ENCODE measurements around the gene KCNMA1.

KCNMA1 gene

GRCh38 chr10:76864922-76865321 lies 772.7 kb downstream of the KCNMA1 start:
- no peak overlapping the region for H3K9ac ChIP-seq
- H3K9me3 ChIP-seq (ENCODE audit: control insufficient read depth, low read length), result no peaks in the 10 kb centered on the region
- TF ChIP-seq CTCF (IDR thresholded peaks at IDR 0.05), result no peak
- no peaks in the 10 kb centered on the region for H3K4me1 ChIP-seq
- no peak overlapping the region for H2AFZ ChIP-seq
- no peaks in the 10 kb centered on the region for H3K27me3 ChIP-seq (ENCODE audit: control insufficient read depth, insufficient read depth, low read length)
- no peaks in the 10 kb centered on the region for H3K36me3 ChIP-seq (ENCODE audit: control insufficient read depth, insufficient read depth, low read length)
- H3K4me2 ChIP-seq (ENCODE audit: low read length), result no peak overlapping the region
- no peaks in the 10 kb centered on the region for H3K79me2 ChIP-seq
- H3K27ac ChIP-seq, result no peak overlapping the region
- no peak overlapping the region for H3K4me3 ChIP-seq (ENCODE audit: low read depth, low read length)

DNA sequence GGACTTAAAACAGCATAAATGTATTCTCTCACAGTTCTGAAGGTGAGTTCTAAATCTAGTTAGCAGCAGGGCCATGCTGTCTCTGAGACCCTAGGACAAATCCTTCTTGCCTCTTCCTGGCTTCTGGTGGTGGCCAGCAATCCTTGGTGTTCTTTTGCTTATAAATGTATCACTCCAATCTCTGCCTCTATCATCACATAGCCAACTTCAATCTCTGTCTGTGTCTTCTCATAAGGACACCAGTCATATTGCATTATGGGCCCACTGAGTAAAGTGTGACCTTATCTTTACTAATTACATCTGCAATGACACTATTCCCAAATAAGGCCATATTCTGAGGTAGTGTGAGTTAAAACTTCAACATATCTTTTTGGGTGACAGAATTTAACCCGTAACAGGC lies 778.9 kb downstream of the KCNMA1 start:
- Histone ChIP-seq H3K4me1 (no peaks in the 10 kb centered on the region), H3K79me2 (no peaks in the 10 kb centered on the region), H3K27me3 (ENCODE audit: control insufficient read depth, insufficient read depth, low read length) (no peaks in the 10 kb centered on the region), H3K9me3 (ENCODE audit: control insufficient read depth, low read length) (no peaks in the 10 kb centered on the region), H3K9ac (no peak overlapping the region), H3K36me3 (ENCODE audit: control insufficient read depth, insufficient read depth, low read length) (no peaks in the 10 kb centered on the region), H3K4me3 (ENCODE audit: low read depth, low read length) (no peak overlapping the region), H2AFZ (no peak overlapping the region), H3K4me2 (ENCODE audit: low read length) (no peak overlapping the region), H3K27ac (no peak overlapping the region)
- TF ChIP-seq CTCF (IDR thresholded peaks at IDR 0.05), result no peak

DNA sequence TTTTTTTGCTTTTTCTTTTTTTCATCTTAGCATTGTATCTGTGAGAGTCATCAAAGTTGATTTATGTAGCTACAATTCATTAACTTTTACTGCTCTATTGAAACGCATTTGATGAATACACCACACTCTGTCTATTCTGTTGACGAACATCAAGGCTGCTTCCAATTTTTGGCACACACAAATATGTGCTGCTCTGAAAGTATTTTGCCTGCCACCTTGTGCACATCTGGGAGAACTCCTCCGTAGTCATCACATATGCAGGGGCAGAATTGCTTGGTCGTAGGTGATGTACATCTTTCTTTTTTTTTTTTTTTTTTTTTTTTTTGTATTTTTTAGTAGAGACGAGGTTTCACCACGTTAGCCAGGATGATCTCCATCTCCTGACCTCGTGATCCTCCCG lies 796.8 kb downstream of the KCNMA1 start:
- H3K36me3 ChIP-seq (ENCODE audit: control insufficient read depth, insufficient read depth, low read length), result no peaks in the 10 kb centered on the region
- no peaks in the 10 kb centered on the region for H3K27me3 ChIP-seq (ENCODE audit: control insufficient read depth, insufficient read depth, low read length)
- H2AFZ ChIP-seq, result no peak overlapping the region
- no peaks in the 10 kb centered on the region for H3K9me3 ChIP-seq (ENCODE audit: control insufficient read depth, low read length)
- H3K4me2 ChIP-seq (ENCODE audit: low read length), result no peak overlapping the region
- H3K4me1 ChIP-seq, result no peaks in the 10 kb centered on the region
- no peak overlapping the region for H3K9ac ChIP-seq
- no peaks in the 10 kb centered on the region for H3K79me2 ChIP-seq
- no peak overlapping the region for H3K27ac ChIP-seq
- H3K4me3 ChIP-seq (ENCODE audit: low read depth, low read length), result no peak overlapping the region
- TF ChIP-seq CTCF (IDR thresholded peaks at IDR 0.05), result no peak

- Histone ChIP-seq H3K27ac (no peak overlapping the region), H3K27me3 (ENCODE audit: control insufficient read depth, insufficient read depth, low read length) (no peaks in the 10 kb centered on the region), H3K4me1 (no peaks in the 10 kb centered on the region), H3K4me3 (ENCODE audit: low read depth, low read length) (no peak overlapping the region), H3K4me2 (ENCODE audit: low read length) (no peak overlapping the region), H3K79me2 (no peaks in the 10 kb centered on the region), H2AFZ (no peak overlapping the region), H3K9me3 (ENCODE audit: control insufficient read depth, low read length) (no peaks in the 10 kb centered on the region), H3K36me3 (ENCODE audit: control insufficient read depth, insufficient read depth, low read length) (no peaks in the 10 kb centered on the region), H3K9ac (no peak overlapping the region)
- no peak for TF ChIP-seq CTCF (IDR thresholded peaks at IDR 0.05)
These were observed 798.3 kb downstream of the KCNMA1 start for GRCh38 chr10:76839276-76839675.

DNA sequence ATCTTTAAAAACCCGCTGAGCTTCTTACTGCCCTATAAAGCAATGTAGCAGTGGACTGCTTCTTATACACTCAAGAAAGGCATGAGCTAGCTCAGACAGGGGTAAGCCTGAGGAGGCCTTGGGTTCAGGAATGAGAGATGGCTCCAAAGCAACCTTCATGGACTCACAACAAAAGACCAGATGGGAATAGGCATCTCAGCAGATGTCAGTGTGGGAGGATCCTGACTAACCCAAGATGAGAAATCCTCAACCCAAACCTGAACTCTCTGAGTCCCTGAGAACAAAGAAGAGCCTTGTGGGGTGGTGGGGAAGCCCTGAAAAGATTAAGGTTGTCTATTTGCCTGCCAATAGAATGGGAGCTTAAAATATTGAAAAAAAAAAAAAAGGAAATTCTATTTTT lies 807.4 kb downstream of the KCNMA1 start:
- Histone ChIP-seq H2AFZ (no peak overlapping the region), H3K27me3 (ENCODE audit: control insufficient read depth, insufficient read depth, low read length) (no peaks in the 10 kb centered on the region), H3K4me3 (ENCODE audit: low read depth, low read length) (no peak overlapping the region), H3K79me2 (no peaks in the 10 kb centered on the region), H3K9me3 (ENCODE audit: control insufficient read depth, low read length) (no peaks in the 10 kb centered on the region), H3K36me3 (ENCODE audit: control insufficient read depth, insufficient read depth, low read length) (no peaks in the 10 kb centered on the region), H3K9ac (no peak overlapping the region), H3K4me1 (no peaks in the 10 kb centered on the region), H3K27ac (no peak overlapping the region), H3K4me2 (ENCODE audit: low read length) (no peak overlapping the region)
- TF ChIP-seq CTCF (IDR thresholded peaks at IDR 0.05), result no peak

Data from parathyroid adenoma (tissue), 2 donors.